Thyroid gland (tissue), 4 donors: ENCODE results near the gene KIAA0408.

ENCODE experiments used
- POLR2A ChIP-seq, 2 donors: fragments of 450-650 bp; IDR thresholded peaks; one replicate each; pipeline ENCODE4 v1.6.1; 2017; ENCODE audit warnings: antibody characterized with exemption in 2 of 2, mild to moderate bottlenecking in 2 of 2, moderate library complexity in 1 of 2
- TF ChIP-seq, protein P1 (sequence below), 6 experiments: fragments of 200-600 bp in 3 of 6; fragments of 450-650 bp in 3 of 6; sonication (generic) in 3 of 6; IDR thresholded peaks; one replicate each; pipeline ENCODE4 v1.5.1; 2016 to 2019; ENCODE audit warnings: antibody characterized with exemption in 6 of 6, mild to moderate bottlenecking in 2 of 6, inconsistent platforms in 1 of 6, moderate library complexity in 1 of 6

GRCh38 chr6:127489248-127489647 is 30.1 kb upstream of the KIAA0408 start:
- TF ChIP-seq, protein P1, sequence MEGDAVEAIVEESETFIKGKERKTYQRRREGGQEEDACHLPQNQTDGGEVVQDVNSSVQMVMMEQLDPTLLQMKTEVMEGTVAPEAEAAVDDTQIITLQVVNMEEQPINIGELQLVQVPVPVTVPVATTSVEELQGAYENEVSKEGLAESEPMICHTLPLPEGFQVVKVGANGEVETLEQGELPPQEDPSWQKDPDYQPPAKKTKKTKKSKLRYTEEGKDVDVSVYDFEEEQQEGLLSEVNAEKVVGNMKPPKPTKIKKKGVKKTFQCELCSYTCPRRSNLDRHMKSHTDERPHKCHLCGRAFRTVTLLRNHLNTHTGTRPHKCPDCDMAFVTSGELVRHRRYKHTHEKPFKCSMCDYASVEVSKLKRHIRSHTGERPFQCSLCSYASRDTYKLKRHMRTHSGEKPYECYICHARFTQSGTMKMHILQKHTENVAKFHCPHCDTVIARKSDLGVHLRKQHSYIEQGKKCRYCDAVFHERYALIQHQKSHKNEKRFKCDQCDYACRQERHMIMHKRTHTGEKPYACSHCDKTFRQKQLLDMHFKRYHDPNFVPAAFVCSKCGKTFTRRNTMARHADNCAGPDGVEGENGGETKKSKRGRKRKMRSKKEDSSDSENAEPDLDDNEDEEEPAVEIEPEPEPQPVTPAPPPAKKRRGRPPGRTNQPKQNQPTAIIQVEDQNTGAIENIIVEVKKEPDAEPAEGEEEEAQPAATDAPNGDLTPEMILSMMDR (IDR thresholded peaks at IDR 0.05): no peak
- no peak for TF ChIP-seq POLR2A (IDR thresholded peaks at IDR 0.05)
